GM21619 (cell line): ENCODE results near the gene ZW10.
"Not testable (repeated sequence)": the region's sequence is repeated elsewhere in the genome, so short reads cannot be mapped to it uniquely, and the experiment has no call there.

Source experiments
- ATAC-seq: cut with Tn5 transposase; IDR thresholded peaks from one replicate; pipeline ENCODE4 v1.9.1; 2021; ENCODE audit not compliant: unreplicated experiment

Gene ZW10

DNA sequence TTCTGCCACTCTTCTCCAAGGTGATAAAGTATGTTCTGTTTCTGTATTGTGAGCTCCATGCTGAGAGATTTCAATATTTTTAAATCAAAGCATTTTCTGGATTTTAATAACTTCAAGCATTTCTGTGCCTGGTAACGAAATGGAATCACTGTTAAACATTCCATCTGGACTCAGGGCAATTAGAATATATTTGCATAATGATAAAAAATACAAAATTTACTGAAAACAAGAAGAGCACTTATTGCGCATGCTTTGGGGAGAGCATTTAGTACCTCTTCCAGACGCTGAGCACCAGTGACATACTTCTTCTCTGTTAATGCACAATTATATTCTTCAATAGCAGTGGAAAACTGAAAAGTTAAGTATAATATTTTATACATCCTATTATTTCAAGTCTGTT is 13.3 kb downstream of the ZW10 start:
- no peak for ATAC-seq

DNA sequence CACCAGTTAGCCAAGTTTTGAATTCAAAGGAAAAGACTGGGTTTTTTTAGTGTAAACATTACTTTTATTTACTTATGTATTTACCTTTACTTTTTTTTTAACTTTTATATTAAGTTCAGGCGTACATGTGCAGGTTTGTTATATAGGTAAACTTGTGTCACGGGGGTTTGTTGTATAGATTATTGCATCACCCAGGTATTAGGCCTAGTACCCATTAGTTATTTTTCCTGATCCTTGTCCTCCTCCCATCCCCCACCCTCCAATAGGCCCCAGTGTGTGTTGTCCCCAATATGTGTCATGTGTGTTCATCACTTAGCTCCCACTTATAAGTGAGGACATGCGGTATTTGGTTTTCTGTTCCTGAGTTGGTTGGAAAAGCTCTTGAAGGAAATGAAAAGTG is 20.6 kb downstream of the ZW10 start:
- ATAC-seq = no peak

DNA sequence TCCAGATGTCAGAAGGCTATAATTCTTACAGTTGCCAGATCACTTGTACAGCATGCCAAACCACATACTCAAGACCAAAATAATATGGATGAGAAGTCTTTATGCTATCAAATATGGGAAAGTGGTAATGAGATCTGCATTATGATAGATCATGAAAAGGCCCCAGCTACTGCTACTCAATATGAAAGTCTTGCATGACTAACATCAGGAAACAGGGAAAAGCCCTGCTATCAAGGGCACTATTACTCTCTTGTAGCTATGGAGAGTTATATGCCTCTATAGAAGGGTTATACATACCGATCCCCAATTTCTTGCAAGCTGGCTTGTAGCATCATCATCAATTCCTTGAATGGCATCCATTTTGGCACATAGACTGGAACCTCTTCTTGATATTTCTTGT is 37.2 kb downstream of the ZW10 start:
- ATAC-seq = no peak

DNA sequence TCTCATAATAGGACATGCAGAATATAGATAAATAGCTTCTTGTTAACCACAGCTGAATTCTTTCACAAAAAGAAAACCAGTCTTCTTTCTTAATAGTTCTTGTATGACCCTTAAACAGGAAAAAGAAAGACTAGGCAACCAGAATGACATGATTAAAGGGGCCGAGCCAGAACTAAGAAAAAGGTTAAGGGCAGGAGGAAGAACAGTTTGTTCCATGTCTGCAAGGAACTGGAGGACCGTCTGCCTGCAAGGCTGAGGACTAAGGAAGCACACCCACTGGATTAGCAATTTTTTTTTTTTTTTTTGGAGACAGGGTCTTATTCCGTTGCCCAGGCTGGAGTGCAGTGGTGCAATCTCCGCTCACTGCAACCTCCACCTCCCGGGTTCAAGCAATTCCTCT is 41.4 kb downstream of the ZW10 start:
- no peak for ATAC-seq

DNA sequence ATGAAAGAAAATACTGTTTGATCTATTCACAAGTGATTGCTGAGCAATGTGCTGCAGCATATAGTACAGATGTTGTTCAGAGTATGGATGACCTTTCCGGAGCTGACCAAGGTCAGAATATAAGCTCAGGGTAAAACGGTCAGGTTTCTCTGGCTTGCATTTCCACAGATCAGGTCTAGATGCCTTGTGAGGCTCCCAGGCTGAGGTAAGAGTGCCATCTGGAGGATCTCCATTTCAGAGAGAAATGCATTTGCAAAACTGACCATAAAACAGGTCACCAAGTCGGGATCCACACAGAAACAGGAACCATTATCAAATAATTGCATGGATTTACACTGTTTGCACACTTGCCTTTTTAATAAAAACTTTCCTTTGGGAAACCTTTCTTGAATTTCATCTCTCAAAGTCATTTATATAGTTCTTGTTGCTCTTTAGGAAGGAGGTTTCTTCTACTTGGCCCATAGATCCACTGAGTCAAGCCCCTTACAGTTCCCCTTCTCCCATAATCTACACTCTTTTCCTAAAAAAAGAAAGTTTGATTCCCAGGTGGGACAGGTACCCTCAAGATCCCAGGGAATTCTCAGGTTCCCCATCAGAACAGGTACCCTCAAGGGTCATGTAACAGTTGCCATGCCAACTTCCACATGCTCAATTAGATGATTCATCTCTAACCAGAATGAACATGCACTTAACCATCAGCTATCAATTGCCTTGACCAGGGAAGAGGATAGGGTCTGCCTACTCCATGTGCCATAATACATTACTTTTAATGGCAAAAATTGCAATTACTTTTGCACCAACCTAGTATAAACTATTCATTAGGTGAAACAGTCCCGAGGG is 42.4 kb downstream of the ZW10 start:
- no peak for ATAC-seq

DNA sequence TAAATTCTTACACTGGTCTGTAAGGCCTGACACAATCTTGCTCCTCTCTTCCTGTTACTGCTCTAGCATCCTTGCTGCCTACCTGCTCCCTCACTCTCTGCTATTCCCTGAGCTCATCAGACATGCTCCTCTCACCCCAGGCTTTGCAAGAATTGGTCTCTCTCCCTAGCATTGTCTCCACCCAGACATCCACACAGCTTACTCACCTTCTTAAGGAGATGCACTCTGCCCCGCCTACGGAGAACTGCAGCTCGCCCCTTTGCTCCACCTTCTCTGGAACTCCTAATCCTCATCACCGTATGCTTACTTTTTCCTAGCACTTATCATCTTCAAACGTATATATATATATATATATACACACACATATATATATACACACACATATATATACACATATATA is 44.0 kb downstream of the ZW10 start:
- ATAC-seq = no peak

DNA sequence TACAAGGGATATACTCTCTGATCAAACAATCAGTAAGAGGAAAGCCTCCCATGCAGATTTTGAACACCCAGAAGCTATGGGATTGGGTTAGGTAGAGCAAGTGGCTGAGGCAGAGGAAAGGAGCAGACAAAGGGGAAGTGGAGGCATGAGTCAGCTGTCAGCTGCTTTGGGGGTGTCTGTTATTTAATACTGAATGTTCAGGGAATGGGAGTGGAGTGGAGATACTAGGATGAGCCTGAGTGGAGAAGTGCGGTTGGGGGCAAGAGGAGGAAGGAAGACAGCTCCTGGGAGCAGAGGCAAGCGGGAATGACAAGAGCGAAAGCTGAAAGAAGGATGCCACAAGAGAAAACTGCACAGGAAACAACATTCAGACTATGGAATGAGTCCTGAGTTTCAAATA is 44.7 kb downstream of the ZW10 start:
- ATAC-seq = no peak

DNA sequence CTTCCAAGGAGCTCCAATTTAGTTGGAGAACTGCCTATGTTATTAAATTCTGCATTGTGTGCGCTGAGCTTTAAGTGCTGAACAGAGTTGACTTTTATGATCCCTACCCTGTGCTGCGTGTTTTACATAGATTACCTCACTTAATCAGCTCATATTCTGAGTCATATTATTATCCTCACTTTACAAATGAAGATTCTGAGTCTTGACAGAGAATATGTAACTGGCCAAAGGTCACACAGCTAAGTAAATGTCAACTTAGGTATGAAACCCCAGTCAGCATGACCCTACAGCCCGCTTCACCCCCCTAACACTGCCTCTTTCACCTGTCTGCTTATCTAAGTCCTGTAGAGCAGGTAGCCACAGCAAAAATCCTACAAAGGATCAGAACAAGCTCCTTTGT is 47.6 kb downstream of the ZW10 start:
- ATAC-seq = no peak

DNA sequence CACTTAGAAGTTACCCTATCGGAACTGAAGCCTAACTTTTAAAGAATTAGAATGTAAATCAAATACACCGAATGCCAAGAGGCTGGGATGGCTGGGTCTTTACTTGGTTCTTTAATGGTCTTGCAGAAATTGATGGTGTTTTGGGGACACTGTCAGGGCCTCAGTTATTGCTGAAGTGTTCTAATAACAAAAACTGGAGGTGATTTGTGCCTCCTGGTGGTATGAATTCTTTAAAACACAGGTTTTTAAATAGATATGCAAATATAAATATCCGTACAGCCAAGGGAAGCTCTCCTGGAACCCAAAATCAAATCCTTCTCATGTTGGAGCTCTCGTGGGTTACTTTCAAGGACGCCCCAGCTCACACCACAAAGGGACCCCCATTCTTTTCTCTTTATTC is 48.1 kb downstream of the ZW10 start:
- ATAC-seq = no peak

DNA sequence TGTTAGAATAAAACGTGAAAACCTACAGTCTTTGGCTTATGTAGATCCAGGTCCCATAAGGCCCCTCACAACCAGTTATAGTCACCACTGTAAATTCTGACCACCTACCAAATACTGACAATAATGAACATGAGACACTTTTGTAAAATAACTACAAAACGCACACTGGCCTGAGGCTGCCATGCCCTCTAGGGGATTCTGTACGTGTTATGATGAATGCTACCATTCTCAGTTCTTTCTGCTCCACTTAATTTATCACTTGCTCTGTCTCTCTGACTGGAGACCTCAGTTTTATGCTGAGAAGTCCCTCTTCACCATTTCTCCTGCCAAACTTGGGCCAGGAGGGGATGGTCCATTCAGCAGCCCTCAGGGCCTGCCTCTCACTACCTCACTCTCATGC is 48.7 kb downstream of the ZW10 start:
- ATAC-seq = no peak

DNA sequence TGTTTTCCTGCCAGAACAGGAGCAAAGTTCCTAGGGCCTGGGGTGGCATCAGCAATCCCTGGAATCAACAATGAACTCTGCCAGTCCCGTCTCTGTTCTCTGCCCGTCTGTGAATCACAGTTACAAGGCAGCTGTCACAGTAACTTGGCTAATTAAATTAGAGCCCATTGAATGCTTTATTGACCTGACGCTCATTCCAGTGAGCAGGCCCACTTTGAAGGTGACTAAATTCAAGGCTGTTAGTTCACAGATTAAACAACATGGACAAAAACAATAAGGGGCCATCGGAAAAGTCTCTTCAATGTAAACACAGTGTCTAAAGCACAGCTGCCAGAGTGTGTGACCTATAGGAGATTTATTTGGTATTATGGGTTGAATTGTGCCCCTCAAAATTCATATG is 49.7 kb downstream of the ZW10 start:
- no peak for ATAC-seq

DNA sequence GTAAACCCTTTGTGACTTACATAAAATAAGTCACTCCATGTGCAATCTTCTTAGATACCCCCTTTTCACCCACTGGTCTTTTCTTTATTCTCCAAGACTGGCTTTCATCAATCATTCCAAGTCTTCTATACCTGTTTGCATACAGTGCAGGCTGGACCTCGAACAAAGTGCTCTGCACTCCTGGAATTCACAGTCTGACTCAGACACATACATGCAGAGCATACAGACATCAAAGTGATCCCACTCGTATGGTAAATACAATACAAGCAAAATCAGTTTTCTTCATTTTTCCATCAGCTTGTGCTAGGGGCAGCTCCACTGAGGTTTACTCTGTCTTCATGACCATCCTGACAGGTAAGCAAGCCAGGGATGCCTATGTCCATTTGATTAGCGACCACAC is 50.6 kb downstream of the ZW10 start:
- no peak for ATAC-seq

DNA sequence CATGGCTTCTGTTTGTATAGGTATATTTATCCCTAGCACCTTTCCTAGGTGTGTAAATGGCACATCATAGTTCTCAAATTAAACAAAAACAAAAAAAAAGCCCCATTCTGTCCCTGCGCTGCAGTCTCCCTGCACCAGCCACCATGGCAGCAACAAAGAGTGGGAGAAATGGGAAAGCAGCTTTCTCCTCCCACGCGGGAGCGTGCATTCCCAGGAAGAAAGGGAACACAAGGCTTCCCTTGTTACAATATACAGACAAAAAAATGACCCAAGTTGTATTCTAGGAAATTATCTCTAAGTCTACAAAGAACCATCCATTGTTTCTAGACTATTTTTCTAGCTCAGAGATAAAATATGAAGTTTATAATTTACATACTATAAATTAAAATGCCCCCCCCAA is 51.3 kb downstream of the ZW10 start:
- no peak for ATAC-seq

DNA sequence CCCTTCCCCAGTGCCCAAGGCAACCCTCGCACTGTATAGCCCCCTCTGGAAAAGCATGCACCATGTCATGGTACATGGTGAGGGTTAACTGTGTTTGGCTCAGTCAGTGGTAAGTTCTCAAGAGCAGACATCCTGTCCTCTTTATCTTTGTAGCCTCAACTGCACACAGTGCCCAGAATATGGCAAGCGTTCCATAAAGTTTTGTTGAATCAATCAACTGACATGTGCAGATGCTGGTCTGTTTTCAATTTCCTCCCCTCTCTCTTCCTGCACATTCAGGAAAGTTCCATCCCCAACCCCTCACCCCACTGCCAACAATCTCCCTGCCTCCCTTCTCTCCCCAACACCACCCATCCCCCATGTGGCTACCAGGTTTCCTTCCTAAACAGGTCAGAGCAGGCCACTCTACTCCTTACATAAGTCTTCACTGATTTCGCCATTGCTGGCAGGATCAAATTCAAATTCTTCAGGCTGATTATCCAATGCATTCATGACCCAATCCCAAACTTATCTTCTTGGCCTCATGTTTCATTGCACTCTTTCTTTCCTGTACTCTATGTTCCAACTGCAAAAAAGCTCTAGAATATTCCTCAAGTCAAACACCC is 51.9 kb downstream of the ZW10 start:
- no peak for ATAC-seq

DNA sequence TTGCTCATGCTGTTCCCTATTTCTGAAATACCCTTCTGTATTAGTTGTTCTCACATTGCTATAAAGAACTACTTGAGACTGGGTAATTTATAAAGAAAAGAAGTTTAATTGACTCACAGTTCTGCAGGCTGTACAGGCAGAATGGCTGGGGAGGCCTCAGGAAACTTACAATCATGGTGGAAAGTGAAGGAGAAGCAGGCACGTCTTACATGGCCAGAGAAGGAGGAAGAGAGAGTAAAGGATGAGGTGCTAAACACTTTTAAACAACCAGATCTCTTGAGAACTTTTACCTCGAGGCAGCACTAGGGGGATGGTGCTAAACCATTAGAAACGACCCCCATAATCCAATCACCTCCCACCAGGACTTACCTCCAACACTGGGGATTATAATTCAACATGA is 53.0 kb downstream of the ZW10 start:
- not testable (repeated sequence) for ATAC-seq

DNA sequence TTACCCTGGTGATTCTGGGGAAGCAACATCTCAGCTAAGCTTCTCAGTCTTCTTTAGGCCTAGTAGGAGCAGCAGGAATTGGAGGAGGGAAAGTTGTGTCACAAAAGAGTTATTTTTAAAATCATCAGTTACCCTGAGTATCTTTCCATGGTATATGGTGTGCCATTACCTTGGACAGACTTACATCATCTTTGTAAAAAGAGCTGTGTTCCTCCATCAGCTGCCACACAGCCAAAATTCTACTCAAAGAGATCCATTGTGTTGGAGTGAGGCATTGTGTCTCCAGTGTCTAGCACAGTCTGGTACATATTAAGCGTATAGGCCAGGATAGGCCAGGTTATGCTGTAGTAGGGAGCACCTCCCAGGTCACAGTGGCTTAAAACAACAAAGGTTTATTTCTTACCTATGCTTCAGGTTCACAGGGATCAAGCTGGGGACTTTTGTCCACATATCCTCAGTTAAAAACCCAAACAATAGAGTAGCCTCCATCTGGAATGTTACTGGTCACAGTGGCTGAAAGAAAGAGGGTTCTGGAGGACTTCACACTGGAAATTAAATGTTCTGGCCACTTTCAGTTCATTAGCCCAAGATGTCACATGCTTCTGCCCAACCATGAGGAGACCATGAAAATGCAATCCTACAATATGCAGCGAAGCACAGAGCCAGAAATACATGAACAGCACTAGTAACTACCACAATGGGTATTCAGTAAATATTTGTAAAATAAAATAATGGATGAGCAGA is 57.4 kb downstream of the ZW10 start:
- no peak for ATAC-seq

DNA sequence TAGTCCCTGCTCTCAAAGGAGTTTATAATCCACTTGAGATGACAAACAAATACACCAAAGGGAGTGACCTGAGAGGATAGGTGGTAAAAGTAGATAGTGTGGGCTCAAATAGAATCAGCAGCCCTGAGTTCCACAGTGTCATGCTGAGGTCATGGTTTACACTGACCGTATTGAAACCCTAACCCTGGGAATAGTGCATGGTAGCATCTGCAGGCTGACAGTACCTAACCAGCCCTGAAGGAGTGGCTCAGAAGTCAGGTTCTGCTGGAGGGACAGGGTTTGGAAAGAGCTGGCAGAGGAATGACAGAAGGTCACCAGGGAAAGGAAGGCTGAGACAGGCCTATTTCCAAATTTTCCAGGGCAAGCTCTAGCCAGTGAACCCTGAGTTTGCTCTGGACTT is 58.2 kb downstream of the ZW10 start:
- ATAC-seq = no peak

DNA sequence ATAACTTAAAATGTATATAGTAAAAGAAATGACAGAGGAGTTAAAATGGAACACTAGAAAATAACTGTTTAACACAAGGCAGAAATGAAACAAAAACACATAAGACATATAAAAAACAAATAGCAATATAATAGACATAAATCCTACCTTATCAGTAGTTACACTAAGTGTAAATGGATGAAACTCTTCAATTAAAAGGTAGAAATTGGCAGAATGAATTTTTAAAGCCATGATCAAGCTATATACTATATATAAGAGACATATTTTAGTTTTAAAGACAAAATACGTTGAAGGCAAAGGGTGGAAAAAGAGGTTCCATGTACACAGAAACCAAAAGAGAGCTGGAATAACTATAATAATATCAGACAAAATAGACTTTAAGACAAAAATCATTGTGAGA is 62.5 kb downstream of the ZW10 start:
- ATAC-seq = no peak

DNA sequence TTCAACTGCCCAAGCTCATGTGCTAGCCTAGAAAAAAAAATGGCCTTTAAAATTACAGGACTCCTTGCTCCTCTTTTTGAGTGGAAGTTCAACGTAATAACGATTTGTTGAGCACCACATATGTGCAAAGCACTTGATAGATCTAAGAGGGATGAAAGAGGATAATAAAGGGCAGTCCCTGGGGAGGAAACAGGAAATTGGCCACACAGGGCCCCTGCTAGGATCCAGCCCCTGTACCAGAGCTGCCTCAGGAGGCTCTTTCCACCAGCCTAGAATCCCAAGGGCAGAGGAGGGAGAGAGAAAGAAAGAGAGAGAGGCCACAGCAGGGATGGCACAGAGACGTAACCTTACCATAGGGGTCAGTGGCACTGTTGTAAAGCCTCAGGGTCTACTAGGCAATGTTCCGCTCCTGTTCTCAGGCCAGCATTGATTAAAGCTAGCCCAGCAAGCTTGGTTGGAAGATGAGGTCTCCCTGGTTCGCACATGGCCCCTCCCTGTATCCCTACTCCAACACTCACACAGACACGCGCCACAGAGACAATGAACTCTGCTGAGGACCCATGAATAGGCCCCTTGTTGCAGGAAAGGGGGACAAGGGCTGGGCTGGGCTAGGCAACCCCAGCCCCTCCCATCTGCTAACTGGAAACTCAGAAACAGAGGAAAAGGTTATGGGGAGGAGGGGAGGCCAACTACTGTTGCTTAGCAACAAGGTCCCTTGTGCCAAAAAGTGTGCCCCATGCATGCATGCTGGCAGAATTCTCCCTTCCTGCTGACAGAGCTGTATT is 67.4 kb downstream of the ZW10 start, which contains the start of gene TMPRSS5:
TMPRSS5 (minus strand) TSS at position 438 of the 785 bp plus-strand sequence; CDS start at position 354, 84 bp downstream.
- no peak for ATAC-seq

DNA sequence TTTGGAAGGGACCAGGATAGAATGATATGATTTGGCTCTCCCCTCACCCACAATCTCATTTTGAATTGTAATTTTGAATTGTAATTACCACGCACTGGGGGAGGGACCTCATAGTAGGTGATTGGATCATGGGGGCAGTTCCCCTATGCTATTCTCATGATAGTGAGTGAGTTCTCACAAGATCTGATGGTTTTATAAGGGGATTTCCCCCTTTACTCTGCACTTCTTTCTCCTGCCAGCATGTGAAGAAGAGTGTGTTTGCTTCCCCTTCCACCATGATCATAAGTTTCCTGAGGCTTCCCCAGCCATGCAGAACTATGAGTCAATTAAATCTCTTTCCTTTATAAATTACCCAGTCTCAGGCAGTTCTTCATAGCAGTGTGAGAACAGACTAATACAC is 69.9 kb downstream of the ZW10 start:
- not testable (repeated sequence) for ATAC-seq

DNA sequence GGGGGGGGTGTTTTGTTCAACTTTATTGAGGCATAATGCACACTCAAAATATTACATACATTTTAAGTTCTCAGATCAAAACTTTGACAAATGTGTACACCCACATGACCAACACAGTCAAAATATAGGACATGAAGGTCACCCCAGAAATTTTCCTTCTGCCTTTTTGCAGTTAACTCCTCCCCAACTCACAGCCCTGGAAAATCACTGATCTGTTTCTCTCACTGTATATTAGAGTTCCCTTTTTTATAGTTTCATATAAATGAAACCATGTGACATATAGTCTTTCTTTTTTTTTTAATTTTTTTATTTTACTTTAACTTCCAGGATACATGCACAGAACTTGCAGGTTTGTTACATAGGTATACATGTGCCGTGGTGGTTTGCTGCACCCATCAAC is 72.0 kb downstream of the ZW10 start:
- ATAC-seq = no peak
